K562 (cell line): ENCODE data around the gene CD9.

Experiments used
- FOXK2 ChIP-seq, 2 experiments: fragments of 450-650 bp; IDR thresholded peaks in 1 of 2; conservative IDR thresholded peaks in 1 of 2; 2 replicates each; pipeline ENCODE4 v1.6.1; 2016; ENCODE audit warnings: low read depth in 2 of 2, mild to moderate bottlenecking in 1 of 2
- GABPA ChIP-seq: fragments of 200-800 bp; sonication (Bioruptor generic); conservative IDR thresholded peaks from 2 replicates; pipeline ENCODE4 v1.6.1; 2016; ENCODE audit warnings: low read depth, missing genetic modification characterization, missing compliant biosample characterization
- NR2F6 ChIP-seq: fragments of 450-650 bp; formaldehyde crosslinking; IDR thresholded peaks from 2 replicates; pipeline ENCODE4 v1.4.0; 2020; ENCODE audit warnings: mild to moderate bottlenecking
- RAD21 ChIP-seq, 2 experiments: fragments of 250-450 bp in 1 of 2; fragments of 450-650 bp in 1 of 2; sonication (Bioruptor Pico) in 1 of 2; formaldehyde crosslinking in 1 of 2; IDR thresholded peaks in 1 of 2; conservative IDR thresholded peaks in 1 of 2; 2 replicates each; pipeline versions ENCODE4 v1.4.0 to v1.8.0; 2020 to 2022; ENCODE audit warnings: mild to moderate bottlenecking in 2 of 2, moderate library complexity in 1 of 2
- TFE3 ChIP-seq: fragments of 450-650 bp; formaldehyde crosslinking; IDR thresholded peaks from 2 replicates; pipeline ENCODE4 v1.4.0; 2020; ENCODE audit warnings: mild to moderate bottlenecking, mixed read lengths
- TRIM28 ChIP-seq: fragments of 450-650 bp; IDR thresholded peaks from 2 replicates; pipeline ENCODE4 v1.6.1; 2017
- ZNF239 ChIP-seq: fragments of 250-450 bp; sonication (Bioruptor Pico); IDR thresholded peaks from 2 replicates; pipeline ENCODE4 v1.4.0; 2020; ENCODE audit warnings: mild to moderate bottlenecking
- ZNF785 ChIP-seq: fragments of 250-450 bp; sonication (Bioruptor Pico); IDR thresholded peaks from 2 replicates; pipeline ENCODE4 v1.4.0; 2020; ENCODE audit warnings: mild to moderate bottlenecking

GRCh38 chr12:6281081-6281809, 81.0 kb downstream of the CD9 start:
- no peak for TF ChIP-seq ZNF785 (CRISPR knock-in tag)
- no peak for TF ChIP-seq GABPA
- no peak for TF ChIP-seq NR2F6 (CRISPR knock-in tag)
- no peak for TF ChIP-seq TFE3 (CRISPR knock-in tag)
- no peak for TF ChIP-seq ZNF239 (CRISPR knock-in tag)
- no peak for TF ChIP-seq RAD21 (CRISPR knock-in tag; conservative IDR thresholded peaks at IDR 0.05 in 1 of 2, IDR thresholded peaks at IDR 0.05 in 1 of 2)
- TF ChIP-seq TRIM28: no peak
- no peak for TF ChIP-seq FOXK2 (conservative IDR thresholded peaks at IDR 0.05 in 1 of 2, IDR thresholded peaks at IDR 0.05 in 1 of 2; ENCODE audit: low read depth in 2 of 2)
